ENCODE measurements around the gene YWHAQ. TPM values are rescaled to one million over a fixed set of nuclear protein-coding genes. Genes with fewer than 3 reads are reported as not detected.
"Not testable (repeated sequence)": the region's sequence is repeated elsewhere in the genome, so short reads cannot be mapped to it uniquely, and the experiment has no call there.

Gene YWHAQ
- total RNA-seq, 1 experiment from 2014 or later, result 586 TPM

DNA sequence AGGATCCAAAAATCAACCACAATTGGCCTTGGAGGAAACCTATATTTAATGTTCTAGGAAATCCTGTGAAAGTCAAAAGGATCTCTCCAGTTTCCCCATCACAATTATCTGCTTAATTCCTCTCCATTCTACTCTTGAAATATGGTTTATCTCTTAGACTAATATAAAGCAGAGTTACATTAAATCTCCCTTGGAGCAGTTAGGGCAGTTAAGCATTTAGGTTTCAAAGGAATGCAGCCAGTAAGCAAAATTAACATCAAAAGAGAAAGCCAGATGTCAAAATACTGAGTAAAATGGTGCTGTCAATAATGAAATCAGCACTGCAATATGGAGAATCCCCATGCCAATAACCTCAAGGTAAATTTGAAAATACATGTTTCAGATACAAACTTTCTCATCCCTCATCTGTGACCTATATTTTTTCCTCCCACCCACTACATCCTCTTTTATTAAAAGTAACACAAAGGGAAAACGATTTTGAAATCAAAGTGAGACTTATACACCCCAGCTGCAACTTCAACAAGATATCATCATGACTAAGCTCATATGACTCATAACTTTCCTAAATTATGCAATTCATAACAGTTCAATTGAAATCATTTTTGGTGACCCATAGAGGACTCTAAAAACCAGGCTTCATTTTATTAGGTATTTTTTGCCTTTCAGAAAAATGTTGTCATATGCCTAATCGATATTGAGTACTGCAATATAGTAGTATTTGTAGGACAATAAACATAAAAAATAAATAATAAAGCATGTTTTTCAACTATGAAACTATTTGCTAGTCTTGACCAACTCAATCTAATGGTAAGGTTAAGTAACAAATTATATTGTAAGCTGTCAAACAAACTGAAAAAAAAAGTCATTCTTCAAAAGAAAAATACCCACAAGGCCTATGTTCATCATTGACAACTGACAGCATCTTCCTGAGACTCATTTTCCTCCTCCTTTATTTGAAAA is 78.3 kb downstream of the YWHAQ start:
- peak; percentile 29 for DNase-seq (ENCODE audit: low read depth)

DNA sequence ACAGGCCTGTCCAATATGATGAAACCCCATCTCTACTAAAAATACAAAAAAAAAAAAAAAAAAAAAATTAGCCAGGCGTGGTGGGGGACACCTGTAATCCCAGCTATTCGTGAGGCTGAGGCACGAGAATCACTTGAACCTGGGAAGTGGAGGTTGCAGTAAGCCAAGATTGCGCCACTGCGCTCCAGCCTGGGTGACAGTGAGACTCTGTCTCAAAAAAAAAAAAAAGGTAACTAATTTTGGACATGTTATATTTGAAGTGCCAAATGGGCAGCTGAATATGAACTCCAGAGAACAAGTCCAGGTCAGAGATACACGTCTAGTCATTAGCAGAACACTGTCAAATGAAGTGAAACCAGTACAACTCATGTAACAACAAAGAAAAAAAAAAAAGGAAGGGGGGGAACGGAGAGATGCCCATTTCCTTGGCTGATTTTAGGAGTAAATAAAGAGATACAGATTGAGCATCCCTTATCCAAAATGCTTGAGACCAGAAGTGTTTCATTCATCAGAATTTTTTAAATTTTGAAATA is 79.9 kb downstream of the YWHAQ start:
- not testable (repeated sequence) for DNase-seq (ENCODE audit: low read depth)

DNA sequence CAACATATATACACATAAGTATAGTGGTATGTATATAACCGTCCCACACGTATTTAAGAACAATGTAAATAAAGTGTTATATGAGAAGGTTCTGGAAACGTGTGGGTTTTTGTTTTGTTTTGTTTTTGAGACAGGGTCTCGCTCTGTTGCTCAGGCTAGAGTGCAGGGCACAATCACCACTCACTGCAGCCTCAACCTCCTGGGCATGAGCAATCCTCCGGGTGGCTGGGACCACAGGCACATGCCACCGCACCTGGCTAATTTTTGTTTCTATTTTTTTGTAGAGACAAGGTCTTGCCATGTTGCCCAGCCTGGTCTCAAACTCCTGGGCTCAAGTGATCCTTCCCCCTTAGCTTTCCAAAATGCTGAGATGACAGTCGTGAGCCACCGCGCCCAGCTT is 81.4 kb downstream of the YWHAQ start:
- no peak for DNase-seq (ENCODE audit: low read depth)

DNA sequence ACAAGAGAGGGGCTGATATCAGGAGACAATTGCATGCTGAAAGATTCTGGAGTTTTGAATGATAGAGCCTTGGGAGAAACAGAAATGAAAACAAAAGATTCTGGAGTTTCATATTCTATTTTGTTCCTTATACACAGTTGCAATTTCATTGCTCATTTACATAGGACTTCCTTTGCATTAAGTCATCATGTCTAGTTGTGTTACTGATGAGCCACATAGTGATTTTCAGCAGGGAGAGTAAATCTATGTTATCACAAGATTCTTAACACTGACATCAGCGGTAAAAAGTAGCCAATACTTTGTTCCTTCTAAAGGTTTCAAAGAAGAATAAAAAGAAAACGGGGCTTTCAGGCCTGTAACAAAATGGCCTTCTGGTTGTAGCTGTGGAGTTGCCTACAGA is 82.3 kb downstream of the YWHAQ start:
- no peak for DNase-seq (ENCODE audit: low read depth)

DNA sequence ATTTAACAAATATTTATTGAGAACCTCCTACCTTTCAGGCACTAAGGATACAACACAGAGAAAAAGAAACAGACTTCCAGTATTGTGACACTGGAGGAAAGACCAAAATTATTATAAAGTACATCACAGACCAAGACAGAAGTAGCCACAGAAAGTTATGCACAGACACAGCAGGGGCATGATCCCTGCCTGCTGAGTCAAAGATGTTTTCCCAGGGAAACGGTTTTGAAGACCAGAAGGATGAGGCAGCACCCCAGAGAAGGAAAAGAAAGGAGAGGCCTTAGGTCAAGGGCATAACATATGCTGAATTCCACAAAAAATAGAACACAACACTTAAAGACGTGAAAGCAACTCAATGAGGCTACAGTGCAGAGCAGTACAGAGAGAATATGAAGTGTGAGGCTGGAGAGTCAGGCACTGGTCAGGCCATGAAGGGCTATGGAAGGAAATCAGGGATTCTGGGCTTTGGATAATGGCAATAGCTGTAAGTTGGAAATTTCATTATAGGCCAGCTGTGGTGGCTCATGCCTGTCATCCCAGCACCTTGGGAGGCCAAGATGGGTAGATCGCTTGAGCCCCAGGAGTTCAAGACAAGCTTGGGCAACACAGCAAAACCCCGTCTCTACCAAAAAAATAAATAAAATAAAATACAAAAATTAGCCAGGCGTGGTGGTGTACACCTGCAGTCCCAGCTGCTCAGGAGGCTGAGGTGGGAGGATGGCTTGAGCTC is 83.4 kb downstream of the YWHAQ start:
- no peak for DNase-seq (ENCODE audit: low read depth)

DNA sequence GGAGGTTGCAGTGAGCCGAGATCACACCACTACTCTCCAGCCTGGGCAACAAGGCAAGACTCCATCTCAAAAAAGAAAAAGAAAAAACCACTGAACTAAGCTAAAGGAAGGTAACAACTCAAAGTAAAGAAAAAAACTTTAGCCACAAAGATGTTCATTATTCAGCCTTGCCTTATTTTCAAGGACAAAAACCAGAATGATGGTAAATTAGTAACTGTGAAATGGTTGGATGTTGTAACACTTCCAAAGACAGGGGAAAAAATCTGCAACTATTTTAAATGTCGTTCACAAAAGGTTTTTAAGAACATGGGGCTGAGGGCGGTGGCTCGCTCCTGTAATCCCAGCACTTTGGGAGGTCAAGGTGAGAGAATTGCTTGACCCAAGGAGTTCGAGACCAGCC is 85.3 kb downstream of the YWHAQ start:
- DNase-seq (ENCODE audit: low read depth), result no peak

DNA sequence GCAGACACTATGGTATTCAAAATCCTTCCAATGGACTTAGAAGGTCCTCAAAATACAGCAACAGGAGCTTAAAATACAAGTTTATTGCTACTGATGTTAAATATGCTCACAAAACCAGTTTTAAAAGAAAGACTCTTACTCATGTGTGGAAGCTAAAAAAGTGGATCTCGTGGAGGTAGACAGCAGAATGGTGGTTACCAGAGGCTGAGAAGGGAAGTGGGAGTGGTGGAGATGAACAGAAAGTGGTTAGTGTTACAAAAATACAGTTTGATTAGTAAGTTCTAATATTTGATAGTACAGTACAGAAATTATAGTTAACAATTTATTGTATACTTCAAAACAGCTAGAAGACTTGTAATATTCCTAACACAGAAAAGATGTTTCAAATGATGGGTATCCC is 87.2 kb downstream of the YWHAQ start:
- DNase-seq (ENCODE audit: low read depth), result no peak

DNA sequence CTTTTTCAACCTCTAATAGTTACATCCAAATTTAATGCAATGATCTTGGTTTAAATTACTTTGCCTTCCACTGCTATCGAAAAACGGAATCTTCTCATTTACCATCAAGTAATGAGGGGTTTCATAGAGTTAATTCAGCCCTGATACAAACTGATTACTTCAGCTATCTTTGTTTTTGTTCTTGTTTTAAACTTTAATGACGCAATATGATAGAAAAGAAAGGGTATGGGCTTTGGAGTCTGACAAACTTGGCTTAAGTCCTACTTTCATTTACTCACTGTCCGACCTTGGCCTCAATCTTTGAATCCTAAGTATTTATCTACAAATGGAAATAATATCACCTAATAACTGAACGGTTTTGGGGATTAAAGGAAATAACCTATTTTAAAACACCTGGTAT is 91.3 kb downstream of the YWHAQ start:
- DNase-seq (ENCODE audit: low read depth), result peak; percentile 13

DNA sequence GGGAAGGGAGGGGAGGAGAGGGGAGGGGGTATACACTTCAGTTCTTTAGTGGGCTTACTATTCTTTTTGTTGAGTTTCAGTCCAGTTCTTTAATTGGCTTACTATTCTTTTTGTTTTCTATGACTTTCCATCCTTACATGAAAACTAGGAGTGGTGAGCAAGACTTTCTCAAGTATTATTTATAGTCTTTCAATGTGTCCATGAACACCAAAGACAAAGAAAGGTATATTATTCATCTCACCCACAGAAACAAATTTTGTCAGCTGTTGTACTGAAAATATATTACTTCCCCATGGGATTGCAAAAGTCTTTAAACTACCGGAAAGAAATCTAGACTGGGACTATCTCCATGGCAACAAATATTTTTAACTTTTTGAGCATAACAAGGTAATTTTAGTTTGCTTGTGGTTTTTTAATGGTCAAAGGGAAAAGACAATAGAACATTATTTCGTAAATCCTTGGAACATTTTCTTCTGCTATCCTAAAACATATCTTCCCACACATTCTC is 92.7 kb downstream of the YWHAQ start:
- no peak for DNase-seq (ENCODE audit: low read depth)

DNA sequence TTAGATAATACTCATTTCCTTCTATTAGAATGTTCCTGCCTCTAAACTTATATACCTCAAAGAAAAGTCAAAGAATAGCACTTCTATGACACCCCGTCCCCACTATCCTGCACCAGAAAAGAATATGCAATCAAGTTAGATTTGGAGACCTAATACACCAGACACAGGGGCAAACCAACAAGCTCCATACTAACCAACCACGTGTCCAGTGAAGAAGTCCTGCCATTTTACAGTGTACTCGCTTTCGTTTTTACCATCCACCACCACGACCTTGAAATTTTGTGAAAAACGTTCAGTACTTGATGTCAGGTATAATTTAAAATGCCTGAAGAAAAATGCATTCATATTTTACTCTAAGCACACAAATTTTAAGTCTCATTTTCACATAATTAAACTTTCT is 94.3 kb downstream of the YWHAQ start:
- DNase-seq (ENCODE audit: low read depth), result no peak

DNA sequence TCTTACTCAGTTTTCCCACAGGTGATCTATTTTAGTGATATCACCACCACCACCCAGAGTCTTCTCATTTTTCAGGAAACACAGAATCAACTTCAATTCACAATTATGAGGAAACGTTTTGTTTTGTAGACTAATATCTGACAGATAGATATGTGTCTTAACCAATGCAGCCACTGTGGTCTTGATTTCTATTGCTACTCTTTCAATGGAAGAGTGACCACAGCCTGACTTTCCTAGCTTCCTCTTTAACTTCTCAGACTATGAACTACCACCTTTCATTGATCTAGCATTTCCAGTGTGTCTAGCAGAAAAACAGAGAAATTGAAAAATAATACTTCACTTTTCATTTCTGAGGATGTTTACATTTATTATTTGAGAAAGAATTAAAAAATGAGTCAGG is 95.6 kb downstream of the YWHAQ start:
- no peak for DNase-seq (ENCODE audit: low read depth)

Other genes starting within 250 kb of the YWHAQ start
- gene ITGB1BP1, start 207.5 kb downstream of the YWHAQ start, total RNA-seq (2014; rRNA removed; shearing (Covaris generic)), result 34.5 and 44.4 TPM in 2 replicates
- gene CPSF3, start 207.3 kb downstream of the YWHAQ start, total RNA-seq (2014; rRNA removed; shearing (Covaris generic)), result 95.6 and 164 TPM in 2 replicates
- gene IAH1, start 156.4 kb downstream of the YWHAQ start, total RNA-seq (2014; rRNA removed; shearing (Covaris generic)), result 34.6 and 38.1 TPM in 2 replicates
- 34.3 and 43.2 TPM in 2 replicates for gene ADAM17, start 75.2 kb downstream of the YWHAQ start, total RNA-seq (2014; rRNA removed; shearing (Covaris generic))
- gene TAF1B, start 212.5 kb upstream of the YWHAQ start, total RNA-seq (2014; rRNA removed; shearing (Covaris generic)), result 47.2 and 82.7 TPM in 2 replicates

Measured in Daoy (cell line).